ENCODE measurements around the gene PDCD2. TPM values are rescaled to one million over a fixed set of nuclear protein-coding genes. Genes with fewer than 3 reads are reported as not detected.
A peak's percentile ranks its signal among the peaks of the same experiment; 100 is the strongest.

Gene PDCD2
- total and polyA plus RNA-seq, 2 donors (not counting 1 experiment from before 2014, with no cell fraction given): 50.0 to 64.5 TPM

- Histone ChIP-seq H3K9me3 (ENCODE audit: control extremely low read depth in 1 of 3, control insufficient read depth in 2 of 3, insufficient read depth in 1 of 3, low read length in 2 of 3) (peaks cover 0 to 3% (median 0%) of the 10 kb centered on the region in 3 donors), H3K36me3 (replicated peaks in 1 of 2; ENCODE audit: control extremely low read depth in 1 of 2, control insufficient read depth in 1 of 2, extremely low read depth in 1 of 2, insufficient read depth in 2 of 2, low read length in 1 of 2) (peaks cover 0 to 17% of the 10 kb centered on the region in 2 experiments), H3K27ac (ENCODE audit: low read length in 2 of 2) (no peak overlapping the region), H4K20me1 (ENCODE audit: control insufficient read depth, insufficient read depth, low read length, poor library complexity, severe bottlenecking) (peaks cover 20% of the 10 kb centered on the region), H3K27me3 (replicated peaks in 1 of 4; ENCODE audit: control extremely low read depth in 1 of 4, control insufficient read depth in 3 of 4, insufficient read depth in 4 of 4, low read length in 3 of 4) (no peaks in the 10 kb centered on the region), H3K4me3 (ENCODE audit: control extremely low read depth in 1 of 5, extremely low read depth in 1 of 5, insufficient read depth in 1 of 5, low read depth in 2 of 5, low read length in 4 of 5) (peak overlapping the region in 2 of 5 experiments; percentile 71 to 86), H2AFZ (ENCODE audit: insufficient read depth, low read depth, low read length, poor library complexity, severe bottlenecking) (no peak overlapping the region), H3K4me2 (replicated peaks; ENCODE audit: low read depth, low read length, poor library complexity, severe bottlenecking) (peak overlapping the region; percentile 89), H3K4me1 (ENCODE audit: control insufficient read depth in 2 of 2, insufficient read depth in 2 of 2, low read length in 2 of 2) (peaks cover 27 to 28% of the 10 kb centered on the region in 2 donors), H3K9ac (ENCODE audit: low read length) (peak overlapping the region; percentile 90), H3K79me2 (ENCODE audit: control insufficient read depth, insufficient read depth, low read length) (peaks cover 83% of the 10 kb centered on the region)
- ChIA-PET POLR2A (no interaction called here), CTCF (no interaction called here)
- intact Hi-C loops (cut with micrococcal nuclease): no loop called here
- TF ChIP-seq CTCF (IDR thresholded peaks at IDR 0.05) (no peak), EZH2 (IDR thresholded peaks at IDR 0.05; ENCODE audit: borderline replicate concordance, insufficient read depth, low read depth, low read length, poor library complexity, severe bottlenecking) (no peak)
- no peaks in the 10 kb centered on the region for H3K9me3 Mint-ChIP-seq (ENCODE audit: insufficient read depth)
- 33% methylated on average over 2 of the region's 3 CpGs for WGBS (ENCODE audit: insufficient coverage)
- no peak overlapping the region for H3K4me3 Mint-ChIP-seq
- H3K27me3 Mint-ChIP-seq: no peaks in the 10 kb centered on the region
- H3K27ac Mint-ChIP-seq: no peak overlapping the region
- H3K4me1 Mint-ChIP-seq: peaks cover 21% of the 10 kb centered on the region
- ATAC-seq (ENCODE audit: low read depth): no peak
- DNase-seq: no peak
These were observed 29.1 kb downstream of the PDCD2 start for GRCh38 chr6:170555305-170555704.

- Mint-ChIP-seq H3K4me1 (peaks cover 26% of the 10 kb centered on the region), H3K9me3 (ENCODE audit: insufficient read depth) (no peaks in the 10 kb centered on the region), H3K4me3 (no peak overlapping the region), H3K27ac (no peak overlapping the region), H3K27me3 (no peaks in the 10 kb centered on the region)
- Histone ChIP-seq H3K4me1 (ENCODE audit: control insufficient read depth in 2 of 2, insufficient read depth in 2 of 2, low read length in 2 of 2) (peaks cover 27 to 28% of the 10 kb centered on the region in 2 donors), H3K4me3 (ENCODE audit: control extremely low read depth in 1 of 5, extremely low read depth in 1 of 5, insufficient read depth in 1 of 5, low read depth in 2 of 5, low read length in 4 of 5) (peak overlapping the region; percentile 71 to 99 (median 85)), H3K9me3 (ENCODE audit: control extremely low read depth in 1 of 3, control insufficient read depth in 2 of 3, insufficient read depth in 1 of 3, low read length in 2 of 3) (peaks cover 0 to 3% (median 0%) of the 10 kb centered on the region in 3 donors), H3K9ac (ENCODE audit: low read length) (peak overlapping the region; percentile 90), H3K27ac (ENCODE audit: low read length in 2 of 2) (peak overlapping the region; percentile 91 to 92), H4K20me1 (ENCODE audit: control insufficient read depth, insufficient read depth, low read length, poor library complexity, severe bottlenecking) (peaks cover 20% of the 10 kb centered on the region), H3K36me3 (replicated peaks in 1 of 2; ENCODE audit: control extremely low read depth in 1 of 2, control insufficient read depth in 1 of 2, extremely low read depth in 1 of 2, insufficient read depth in 2 of 2, low read length in 1 of 2) (peaks cover 0 to 22% of the 10 kb centered on the region in 2 experiments), H3K27me3 (replicated peaks in 1 of 4; ENCODE audit: control extremely low read depth in 1 of 4, control insufficient read depth in 3 of 4, insufficient read depth in 4 of 4, low read length in 3 of 4) (no peaks in the 10 kb centered on the region), H3K4me2 (replicated peaks; ENCODE audit: low read depth, low read length, poor library complexity, severe bottlenecking) (peak overlapping the region; percentile 89), H3K79me2 (ENCODE audit: control insufficient read depth, insufficient read depth, low read length) (peaks cover 84% of the 10 kb centered on the region), H2AFZ (ENCODE audit: insufficient read depth, low read depth, low read length, poor library complexity, severe bottlenecking) (peak overlapping the region; percentile 84)
- intact Hi-C loops (cut with micrococcal nuclease): loop anchor here (1.0 kb wide), 4 partner anchors 30 to 852 kb away; partner anchors contain the start of genes C6orf120, DYNLT2, ERMARD and PDCD2
- DNase-seq: no peak
- ChIA-PET CTCF (no interaction called here), POLR2A (interaction anchor here (2.3 kb wide), 1 partner anchor 803 kb away, joined by 12 read pairs; the partner anchor contains the start of genes DYNLT2 and ERMARD)
- 0% methylated on average over 2 of the region's 7 CpGs for WGBS (ENCODE audit: insufficient coverage)
- no peak for TF ChIP-seq CTCF (IDR thresholded peaks at IDR 0.05)
- no peak for TF ChIP-seq EZH2 (IDR thresholded peaks at IDR 0.05; ENCODE audit: borderline replicate concordance, insufficient read depth, low read depth, low read length, poor library complexity, severe bottlenecking)
- ATAC-seq (ENCODE audit: low read depth): no peak
These were observed 29.7 kb downstream of the PDCD2 start for GRCh38 chr6:170554796-170555137.
